Hepatocyte (in vitro differentiated cells): ENCODE measurements around the gene ZNF738.
"Not testable (repeated sequence)": the region's sequence is repeated elsewhere in the genome, so short reads cannot be mapped to it uniquely, and the experiment has no call there.

ENCODE experiments used
- EZH2 ChIP-seq: fragments of 200-600 bp; sonication (generic); IDR thresholded peaks from 2 replicates; pipeline ENCODE4 v1.6.1; 2016; ENCODE audit warnings: antibody characterized with exemption, mild to moderate bottlenecking, borderline replicate concordance
- EZH2phosphoT487 ChIP-seq: fragments of 200-600 bp; sonication (generic); IDR thresholded peaks from one replicate; pipeline ENCODE4 v1.6.1; 2018; ENCODE audit warnings: antibody characterized with exemption, mild to moderate bottlenecking, low read depth, moderate library complexity; ENCODE audit not compliant: unreplicated experiment, severe bottlenecking
- TF ChIP-seq, protein P1 (sequence below): fragments of 200-600 bp; sonication (generic); IDR thresholded peaks from 2 replicates; pipeline ENCODE4 v1.5.1; 2016; ENCODE audit warnings: antibody characterized with exemption, mild to moderate bottlenecking; ENCODE audit not compliant: poor library complexity

DNA sequence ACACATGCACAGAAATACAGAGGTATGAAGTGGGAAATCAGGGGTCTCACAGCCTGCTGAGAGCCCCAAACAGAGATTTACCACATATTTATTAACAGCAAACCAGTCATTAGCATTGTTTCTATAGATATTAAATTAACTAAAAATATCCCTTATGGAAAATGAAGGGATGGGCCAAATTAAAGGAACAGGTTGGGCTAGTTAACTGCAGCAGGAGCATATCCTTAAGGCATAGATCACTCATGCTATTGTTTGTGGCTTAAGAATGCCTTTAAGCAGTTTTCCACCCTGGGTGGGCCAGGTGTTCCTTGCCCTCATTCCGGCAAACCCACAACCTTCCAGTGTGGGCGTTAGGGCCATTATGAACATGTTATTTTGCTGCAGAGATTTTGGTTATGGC, 14.0 kb upstream of the ZNF738 start:
- not testable (repeated sequence) for TF ChIP-seq EZH2, EZH2phosphoT487
- TF ChIP-seq, protein P1, sequence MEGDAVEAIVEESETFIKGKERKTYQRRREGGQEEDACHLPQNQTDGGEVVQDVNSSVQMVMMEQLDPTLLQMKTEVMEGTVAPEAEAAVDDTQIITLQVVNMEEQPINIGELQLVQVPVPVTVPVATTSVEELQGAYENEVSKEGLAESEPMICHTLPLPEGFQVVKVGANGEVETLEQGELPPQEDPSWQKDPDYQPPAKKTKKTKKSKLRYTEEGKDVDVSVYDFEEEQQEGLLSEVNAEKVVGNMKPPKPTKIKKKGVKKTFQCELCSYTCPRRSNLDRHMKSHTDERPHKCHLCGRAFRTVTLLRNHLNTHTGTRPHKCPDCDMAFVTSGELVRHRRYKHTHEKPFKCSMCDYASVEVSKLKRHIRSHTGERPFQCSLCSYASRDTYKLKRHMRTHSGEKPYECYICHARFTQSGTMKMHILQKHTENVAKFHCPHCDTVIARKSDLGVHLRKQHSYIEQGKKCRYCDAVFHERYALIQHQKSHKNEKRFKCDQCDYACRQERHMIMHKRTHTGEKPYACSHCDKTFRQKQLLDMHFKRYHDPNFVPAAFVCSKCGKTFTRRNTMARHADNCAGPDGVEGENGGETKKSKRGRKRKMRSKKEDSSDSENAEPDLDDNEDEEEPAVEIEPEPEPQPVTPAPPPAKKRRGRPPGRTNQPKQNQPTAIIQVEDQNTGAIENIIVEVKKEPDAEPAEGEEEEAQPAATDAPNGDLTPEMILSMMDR: not testable (repeated sequence)
